Neural cell (in vitro differentiated cells): ENCODE results near the gene DACH1. TPM values are rescaled to one million over a fixed set of nuclear protein-coding genes. Genes with fewer than 3 reads are reported as not detected.
"Not testable (repeated sequence)": the region's sequence is repeated elsewhere in the genome, so short reads cannot be mapped to it uniquely, and the experiment has no call there.

Experiments
- H2AFZ ChIP-seq: fragments of 200-600, 300-800 bp; sonication (generic), shearing (Covaris generic); 2 replicates; pipeline ENCODE4 v1.6.0; 2014; ENCODE audit warnings: low read depth, mild to moderate bottlenecking, antibody characterized with exemption, low read length, moderate library complexity
- H3F3A ChIP-seq: fragments of 200-600 bp; shearing (Covaris generic); 2 replicates; pipeline ENCODE4 v1.6.1; 2016; ENCODE audit warnings: mild to moderate bottlenecking, moderate library complexity, mixed read lengths, antibody characterized with exemption, low read length; ENCODE audit not compliant: insufficient read depth, poor library complexity, severe bottlenecking
- H3K27ac ChIP-seq: fragments of 200-600, 300-800 bp; sonication (generic), shearing (Covaris generic); 2 replicates; pipeline ENCODE4 v1.5.1; 2014; ENCODE audit warnings: mild to moderate bottlenecking, low read length, moderate library complexity
- H3K27me3 ChIP-seq: fragments of 300-800, 200-600 bp; sonication (generic), shearing (Covaris generic); 2 replicates; pipeline ENCODE4 v1.6.0; 2014; ENCODE audit warnings: mild to moderate bottlenecking, low read depth, low read length, moderate library complexity; ENCODE audit not compliant: insufficient read depth
- H3K36me3 ChIP-seq: fragments of 300-800, 200-600 bp; sonication (generic), shearing (Covaris generic); 2 replicates; pipeline ENCODE4 v1.5.1; 2014; ENCODE audit warnings: mild to moderate bottlenecking, antibody characterized with exemption, low read length, moderate library complexity; ENCODE audit not compliant: insufficient read depth
- H3K4me2 ChIP-seq: fragments of 300-800, 200-600 bp; sonication (generic), shearing (Covaris generic); 2 replicates; pipeline ENCODE4 v1.6.0; 2014; ENCODE audit warnings: mild to moderate bottlenecking, low read length
- H3K4me3 ChIP-seq: fragments of 300-800, 200-600 bp; sonication (generic), shearing (Covaris generic); 2 replicates; pipeline ENCODE4 v1.5.1; 2014; ENCODE audit warnings: mild to moderate bottlenecking, low read length, moderate library complexity
- H3K79me2 ChIP-seq: fragments of 200-600 bp; shearing (Covaris generic); replicated peaks from 2 replicates; pipeline ENCODE4 v1.6.0; 2014; ENCODE audit warnings: mild to moderate bottlenecking, low read length, moderate library complexity; ENCODE audit not compliant: insufficient read depth
- H3K9ac ChIP-seq: fragments of 300-800, 200-600 bp; sonication (generic), shearing (Covaris generic); 2 replicates; pipeline ENCODE4 v1.6.1; 2016; ENCODE audit warnings: mild to moderate bottlenecking, low read length, mixed read lengths
- H3K9me2 ChIP-seq: fragments of 200-600 bp; shearing (Covaris generic); 2 replicates; pipeline ENCODE4 v1.6.1; 2016; ENCODE audit warnings: mild to moderate bottlenecking, low read length, mixed read lengths; ENCODE audit not compliant: insufficient read depth
- H3K9me3 ChIP-seq: fragments of 200-600, 300-800 bp; sonication (generic), shearing (Covaris generic); 2 replicates; pipeline ENCODE4 v1.6.1; 2016; ENCODE audit warnings: mild to moderate bottlenecking, mixed run types, low read length, moderate library complexity, mixed read lengths
- H4K20me1 ChIP-seq: fragments of 200-600 bp; shearing (Covaris generic); 2 replicates; pipeline ENCODE4 v1.6.1; 2016; ENCODE audit warnings: mild to moderate bottlenecking, mixed run types; ENCODE audit not compliant: insufficient read depth
- EP300 ChIP-seq: fragments of 450-650 bp; conservative IDR thresholded peaks from 2 replicates; pipeline ENCODE4 v1.6.1; 2014; ENCODE audit warnings: antibody characterized with exemption, mild to moderate bottlenecking, moderate library complexity; ENCODE audit not compliant: poor library complexity, severe bottlenecking
- EZH2 ChIP-seq: fragments of 200-600, 300-800 bp; shearing (Covaris generic), sonication (generic); IDR thresholded peaks from 2 replicates; pipeline ENCODE4 v1.6.1; 2014; ENCODE audit warnings: antibody characterized with exemption, low read length, borderline replicate concordance, mild to moderate bottlenecking; ENCODE audit not compliant: insufficient read depth, poor library complexity, severe bottlenecking
- MXI1 ChIP-seq: fragments of 450-650 bp; conservative IDR thresholded peaks from 2 replicates; pipeline ENCODE4 v1.6.1; 2014; ENCODE audit warnings: antibody characterized with exemption, mild to moderate bottlenecking; ENCODE audit not compliant: poor library complexity, severe bottlenecking
- POLR2AphosphoS5 ChIP-seq: IDR thresholded peaks from 2 replicates; pipeline ENCODE4 v1.6.1; 2012
- RAD21 ChIP-seq: fragments of 450-650 bp; conservative IDR thresholded peaks from 2 replicates; pipeline ENCODE4 v1.6.1; 2014; ENCODE audit warnings: antibody characterized with exemption, mild to moderate bottlenecking, moderate library complexity
- SMC3 ChIP-seq: fragments of 450-650 bp; conservative IDR thresholded peaks from 2 replicates; pipeline ENCODE4 v1.6.1; 2014; ENCODE audit warnings: antibody characterized with exemption, mild to moderate bottlenecking, moderate library complexity; ENCODE audit not compliant: poor library complexity
- TAF1 ChIP-seq: IDR thresholded peaks from 2 replicates; pipeline ENCODE4 v1.6.1; 2012; ENCODE audit warnings: low read depth
- polyA plus RNA-seq: library from polyadenylated mRNA; depleted of rRNA; stranded (reverse); fragments of >200 nt; gene quantifications from 2 replicates; pipeline ENCODE4 v1.2.3, GENCODE V29; 2014
- TF ChIP-seq, protein P1 (sequence below): IDR thresholded peaks from 2 replicates; pipeline ENCODE4 v1.6.1; 2012; ENCODE audit warnings: borderline replicate concordance
- TF ChIP-seq, protein P2 (sequence below): fragments of 450-650 bp; IDR thresholded peaks from 2 replicates; pipeline ENCODE4 v1.5.1; 2014; ENCODE audit warnings: antibody characterized with exemption, mild to moderate bottlenecking, moderate library complexity; ENCODE audit not compliant: poor library complexity, severe bottlenecking

DACH1 gene
- polyA plus RNA-seq, 1 donor from 2014 or later: 20.0 TPM

DNA sequence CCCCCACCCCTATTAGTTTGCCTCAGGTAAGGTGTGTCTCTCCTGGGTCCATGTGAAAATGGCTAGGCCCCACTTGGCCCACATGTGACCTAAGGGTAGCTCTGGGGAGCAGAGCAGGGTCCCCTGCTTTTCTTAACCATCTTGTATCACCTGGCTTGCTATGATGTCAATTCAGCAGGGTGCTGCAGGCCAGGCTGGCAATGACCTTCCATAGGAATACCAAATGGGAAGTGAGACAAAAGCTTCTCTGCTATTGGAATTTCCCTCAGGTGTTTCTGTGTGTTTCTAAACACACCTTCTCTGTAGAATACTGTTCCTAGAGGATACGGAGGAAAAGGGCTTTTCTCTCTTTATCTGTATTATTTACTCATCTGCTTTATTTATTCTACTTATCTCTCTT, 35.7 kb upstream of the DACH1 start:
- Histone ChIP-seq H2AFZ (no peak overlapping the region), H3K4me3 (no peak overlapping the region), H3K9me3 (no peaks in the 10 kb centered on the region), H3K4me2 (no peak overlapping the region), H4K20me1 (no peaks in the 10 kb centered on the region), H3K79me2 (no peaks in the 10 kb centered on the region), H3F3A (no peaks in the 10 kb centered on the region), H3K9me2 (no peaks in the 10 kb centered on the region), H3K9ac (no peak overlapping the region), H3K36me3 (no peaks in the 10 kb centered on the region), H3K27ac (no peak overlapping the region), H3K27me3 (no peaks in the 10 kb centered on the region)
- TF ChIP-seq, protein P1, sequence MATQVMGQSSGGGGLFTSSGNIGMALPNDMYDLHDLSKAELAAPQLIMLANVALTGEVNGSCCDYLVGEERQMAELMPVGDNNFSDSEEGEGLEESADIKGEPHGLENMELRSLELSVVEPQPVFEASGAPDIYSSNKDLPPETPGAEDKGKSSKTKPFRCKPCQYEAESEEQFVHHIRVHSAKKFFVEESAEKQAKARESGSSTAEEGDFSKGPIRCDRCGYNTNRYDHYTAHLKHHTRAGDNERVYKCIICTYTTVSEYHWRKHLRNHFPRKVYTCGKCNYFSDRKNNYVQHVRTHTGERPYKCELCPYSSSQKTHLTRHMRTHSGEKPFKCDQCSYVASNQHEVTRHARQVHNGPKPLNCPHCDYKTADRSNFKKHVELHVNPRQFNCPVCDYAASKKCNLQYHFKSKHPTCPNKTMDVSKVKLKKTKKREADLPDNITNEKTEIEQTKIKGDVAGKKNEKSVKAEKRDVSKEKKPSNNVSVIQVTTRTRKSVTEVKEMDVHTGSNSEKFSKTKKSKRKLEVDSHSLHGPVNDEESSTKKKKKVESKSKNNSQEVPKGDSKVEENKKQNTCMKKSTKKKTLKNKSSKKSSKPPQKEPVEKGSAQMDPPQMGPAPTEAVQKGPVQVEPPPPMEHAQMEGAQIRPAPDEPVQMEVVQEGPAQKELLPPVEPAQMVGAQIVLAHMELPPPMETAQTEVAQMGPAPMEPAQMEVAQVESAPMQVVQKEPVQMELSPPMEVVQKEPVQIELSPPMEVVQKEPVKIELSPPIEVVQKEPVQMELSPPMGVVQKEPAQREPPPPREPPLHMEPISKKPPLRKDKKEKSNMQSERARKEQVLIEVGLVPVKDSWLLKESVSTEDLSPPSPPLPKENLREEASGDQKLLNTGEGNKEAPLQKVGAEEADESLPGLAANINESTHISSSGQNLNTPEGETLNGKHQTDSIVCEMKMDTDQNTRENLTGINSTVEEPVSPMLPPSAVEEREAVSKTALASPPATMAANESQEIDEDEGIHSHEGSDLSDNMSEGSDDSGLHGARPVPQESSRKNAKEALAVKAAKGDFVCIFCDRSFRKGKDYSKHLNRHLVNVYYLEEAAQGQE: no peak
- TF ChIP-seq EP300 (no peak), MXI1 (no peak), POLR2AphosphoS5 (no peak), EZH2 (no peak), TAF1 (no peak), RAD21 (no peak), SMC3 (no peak)
- TF ChIP-seq, protein P2, sequence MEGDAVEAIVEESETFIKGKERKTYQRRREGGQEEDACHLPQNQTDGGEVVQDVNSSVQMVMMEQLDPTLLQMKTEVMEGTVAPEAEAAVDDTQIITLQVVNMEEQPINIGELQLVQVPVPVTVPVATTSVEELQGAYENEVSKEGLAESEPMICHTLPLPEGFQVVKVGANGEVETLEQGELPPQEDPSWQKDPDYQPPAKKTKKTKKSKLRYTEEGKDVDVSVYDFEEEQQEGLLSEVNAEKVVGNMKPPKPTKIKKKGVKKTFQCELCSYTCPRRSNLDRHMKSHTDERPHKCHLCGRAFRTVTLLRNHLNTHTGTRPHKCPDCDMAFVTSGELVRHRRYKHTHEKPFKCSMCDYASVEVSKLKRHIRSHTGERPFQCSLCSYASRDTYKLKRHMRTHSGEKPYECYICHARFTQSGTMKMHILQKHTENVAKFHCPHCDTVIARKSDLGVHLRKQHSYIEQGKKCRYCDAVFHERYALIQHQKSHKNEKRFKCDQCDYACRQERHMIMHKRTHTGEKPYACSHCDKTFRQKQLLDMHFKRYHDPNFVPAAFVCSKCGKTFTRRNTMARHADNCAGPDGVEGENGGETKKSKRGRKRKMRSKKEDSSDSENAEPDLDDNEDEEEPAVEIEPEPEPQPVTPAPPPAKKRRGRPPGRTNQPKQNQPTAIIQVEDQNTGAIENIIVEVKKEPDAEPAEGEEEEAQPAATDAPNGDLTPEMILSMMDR: no peak

DNA sequence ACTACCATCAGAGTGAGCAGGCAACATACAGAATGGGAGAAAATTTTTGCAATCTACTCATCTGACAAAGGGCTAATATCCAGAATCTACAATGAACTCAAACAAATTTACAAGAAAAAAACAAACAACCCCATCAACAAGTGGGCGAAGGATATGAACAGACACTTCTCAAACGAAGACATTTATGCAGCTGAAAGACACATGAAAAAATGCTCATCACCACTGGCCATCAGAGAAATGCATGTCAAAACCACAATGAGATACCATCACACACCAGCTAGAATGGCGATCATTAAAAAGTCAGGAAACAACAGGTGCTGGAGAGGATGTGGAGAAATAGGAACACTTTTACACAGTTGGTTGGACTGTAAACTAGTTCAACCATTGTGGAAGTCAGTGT, 26.5 kb upstream of the DACH1 start:
- not testable (repeated sequence) for H3K9me3 ChIP-seq, H3K27ac ChIP-seq, H3K79me2 ChIP-seq, H3K4me3 ChIP-seq, H3K9ac ChIP-seq, H3F3A ChIP-seq, H3K36me3 ChIP-seq, H4K20me1 ChIP-seq, H3K9me2 ChIP-seq, H3K27me3 ChIP-seq, H3K4me2 ChIP-seq, H2AFZ ChIP-seq

DNA sequence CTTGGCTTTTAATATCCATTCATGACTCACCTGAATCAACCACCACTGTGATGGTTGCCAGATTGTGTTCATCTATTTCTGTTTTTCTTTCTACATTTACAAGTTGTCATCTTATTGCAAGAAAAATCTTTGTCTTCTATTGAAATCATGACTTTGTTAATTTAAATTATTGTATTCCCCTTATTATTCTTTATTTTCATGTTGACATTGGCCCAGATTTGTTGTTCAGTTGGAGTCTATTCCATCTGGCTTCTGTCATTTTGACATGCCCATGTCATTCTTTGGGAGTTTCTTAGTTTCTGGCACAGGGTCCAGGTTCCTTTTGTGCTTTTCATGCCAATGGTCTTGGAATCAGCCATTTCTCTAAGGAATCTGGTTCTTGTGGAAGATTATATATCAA, 19.9 kb upstream of the DACH1 start:
- no peaks in the 10 kb centered on the region for H3K36me3 ChIP-seq
- H2AFZ ChIP-seq: no peak overlapping the region
- H3K9ac ChIP-seq: no peak overlapping the region
- no peaks in the 10 kb centered on the region for H4K20me1 ChIP-seq
- no peaks in the 10 kb centered on the region for H3F3A ChIP-seq
- H3K79me2 ChIP-seq: no peaks in the 10 kb centered on the region
- H3K27ac ChIP-seq: no peak overlapping the region
- H3K9me2 ChIP-seq: no peaks in the 10 kb centered on the region
- no peak overlapping the region for H3K4me3 ChIP-seq
- H3K27me3 ChIP-seq: no peaks in the 10 kb centered on the region
- TF ChIP-seq POLR2AphosphoS5 (no peak), MXI1 (no peak), RAD21 (no peak), TAF1 (no peak), EZH2 (no peak), SMC3 (no peak), EP300 (no peak)
- TF ChIP-seq, protein P2: no peak
- TF ChIP-seq, protein P1: no peak
- H3K9me3 ChIP-seq: no peaks in the 10 kb centered on the region
- no peak overlapping the region for H3K4me2 ChIP-seq
